K562 (cell line): ENCODE data around the gene DUSP9. TPM values are rescaled to one million over a fixed set of nuclear protein-coding genes. Genes with fewer than 3 reads are reported as not detected.

Experiments
- CTCF ChIP-seq, 3 experiments: IDR thresholded peaks in 2 of 3; conservative IDR thresholded peaks in 1 of 3; 2 replicates each; pipeline ENCODE4 v1.5.1; 2011 to 2012; ENCODE audit warnings: low read length in 3 of 3, mild to moderate bottlenecking in 3 of 3, control low read depth in 2 of 3, improper control_type of control experiment in 1 of 3, inconsistent platforms in 1 of 3, low read depth in 1 of 3, mixed read lengths in 1 of 3, moderate library complexity in 1 of 3; ENCODE audit not compliant: insufficient read depth in 2 of 3
- MAFF ChIP-seq: IDR thresholded peaks from 2 replicates; pipeline ENCODE4 v1.6.1; 2012; ENCODE audit warnings: low read length, improper control_type of control experiment
- NEUROD1 ChIP-seq: fragments of 150-350 bp; IDR thresholded peaks from 2 replicates; pipeline ENCODE4 v1.6.1; 2014; ENCODE audit warnings: borderline replicate concordance, low read length, low read depth; ENCODE audit not compliant: partially characterized antibody
- SAFB ChIP-seq: fragments of 200-400 bp; formaldehyde crosslinking; IDR thresholded peaks from 2 replicates; pipeline ENCODE4 v1.6.1; 2017; ENCODE audit warnings: low read depth, low read length, borderline replicate concordance
- SMARCE1 ChIP-seq: fragments of 450-650 bp; IDR thresholded peaks from 2 replicates; pipeline ENCODE4 v1.7.1; 2016; ENCODE audit warnings: mild to moderate bottlenecking
- SRF ChIP-seq, 2 experiments: fragments of 250-450, 450-650 bp in 1 of 2; sonication (Bioruptor Pico) in 1 of 2; sonication (generic) in 1 of 2; formaldehyde crosslinking; IDR thresholded peaks; 2 replicates each; pipeline versions ENCODE4 v1.5.0 to v1.5.1; 2020 to 2022; ENCODE audit warnings: mild to moderate bottlenecking in 1 of 2, missing genetic modification reagents in 1 of 2
- ZNF121 ChIP-seq: sonication (generic); formaldehyde crosslinking; conservative IDR thresholded peaks from 2 replicates; pipeline ENCODE4 v1.8.0; 2022; ENCODE audit warnings: missing genetic modification reagents
- ZNF592 ChIP-seq: fragments of 450-650 bp; IDR thresholded peaks from 2 replicates; pipeline ENCODE4 v1.6.1; 2017; ENCODE audit warnings: antibody characterized with exemption, mild to moderate bottlenecking
- polyA plus RNA-seq, 8 experiments: library from polyadenylated mRNA; depleted of rRNA in 4 of 8; stranded (reverse) in 5 of 8; unstranded in 3 of 8; fragments of >200 nt; fragmentation: Nextera tagmentation in 2 of 8; fragmentation: Illumina TruSeq in 1 of 8; extraction: Ambion mirVana in 2 of 8; extraction: Trizol in 1 of 8; gene quantifications; 2 replicates each; pipeline versions ENCODE4 v1.2.1 to v1.2.3, GENCODE V29; 2011 to 2014; ENCODE audit warnings: inconsistent platforms in 1 of 8, missing spikeins in 1 of 8
- total RNA-seq, 7 experiments: library from RNA; depleted of rRNA in 6 of 7; stranded (reverse); fragments of >200 nt in 6 of 7; fragmentation: Illumina TruSeq in 2 of 7; extraction: Trizol in 2 of 7; gene quantifications; 2 replicates each; pipeline versions ENCODE4 v1.2.1 to v1.2.3, GENCODE V29; 2011 to 2021; ENCODE audit warnings: low replicate concordance in 1 of 7
- TF ChIP-seq, protein P1 (sequence below), 2 experiments: fragments of 450-650 bp; formaldehyde crosslinking in 1 of 2; IDR thresholded peaks; 2 replicates each; pipeline versions ENCODE4 v1.4.0 to v1.6.1; 2014 to 2020; ENCODE audit warnings: mild to moderate bottlenecking in 2 of 2, borderline replicate concordance in 1 of 2, low read depth in 1 of 2
- TF ChIP-seq, protein P2 (sequence below): IDR thresholded peaks from 2 replicates; pipeline ENCODE4 v1.6.1; 2011; ENCODE audit warnings: borderline replicate concordance, low read depth, mild to moderate bottlenecking, moderate library complexity, low read length; ENCODE audit not compliant: insufficient read depth, poor library complexity, severe bottlenecking

The DUSP9 gene
- total and polyA plus RNA-seq, 9 of the 15 experiments (the other 6 are each of a cell fraction or from before 2014, with no cell fraction given) = 0.11 to 14.1 (median 5.5) TPM

- peak; percentile 50; the same call in 1 of the 2 replicates for TF ChIP-seq ZNF592
- TF ChIP-seq, protein P1, sequence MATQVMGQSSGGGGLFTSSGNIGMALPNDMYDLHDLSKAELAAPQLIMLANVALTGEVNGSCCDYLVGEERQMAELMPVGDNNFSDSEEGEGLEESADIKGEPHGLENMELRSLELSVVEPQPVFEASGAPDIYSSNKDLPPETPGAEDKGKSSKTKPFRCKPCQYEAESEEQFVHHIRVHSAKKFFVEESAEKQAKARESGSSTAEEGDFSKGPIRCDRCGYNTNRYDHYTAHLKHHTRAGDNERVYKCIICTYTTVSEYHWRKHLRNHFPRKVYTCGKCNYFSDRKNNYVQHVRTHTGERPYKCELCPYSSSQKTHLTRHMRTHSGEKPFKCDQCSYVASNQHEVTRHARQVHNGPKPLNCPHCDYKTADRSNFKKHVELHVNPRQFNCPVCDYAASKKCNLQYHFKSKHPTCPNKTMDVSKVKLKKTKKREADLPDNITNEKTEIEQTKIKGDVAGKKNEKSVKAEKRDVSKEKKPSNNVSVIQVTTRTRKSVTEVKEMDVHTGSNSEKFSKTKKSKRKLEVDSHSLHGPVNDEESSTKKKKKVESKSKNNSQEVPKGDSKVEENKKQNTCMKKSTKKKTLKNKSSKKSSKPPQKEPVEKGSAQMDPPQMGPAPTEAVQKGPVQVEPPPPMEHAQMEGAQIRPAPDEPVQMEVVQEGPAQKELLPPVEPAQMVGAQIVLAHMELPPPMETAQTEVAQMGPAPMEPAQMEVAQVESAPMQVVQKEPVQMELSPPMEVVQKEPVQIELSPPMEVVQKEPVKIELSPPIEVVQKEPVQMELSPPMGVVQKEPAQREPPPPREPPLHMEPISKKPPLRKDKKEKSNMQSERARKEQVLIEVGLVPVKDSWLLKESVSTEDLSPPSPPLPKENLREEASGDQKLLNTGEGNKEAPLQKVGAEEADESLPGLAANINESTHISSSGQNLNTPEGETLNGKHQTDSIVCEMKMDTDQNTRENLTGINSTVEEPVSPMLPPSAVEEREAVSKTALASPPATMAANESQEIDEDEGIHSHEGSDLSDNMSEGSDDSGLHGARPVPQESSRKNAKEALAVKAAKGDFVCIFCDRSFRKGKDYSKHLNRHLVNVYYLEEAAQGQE (IDR thresholded peaks at IDR 0.05; ENCODE audit: borderline replicate concordance) = peak; percentile 79
- TF ChIP-seq, protein P1 (CRISPR knock-in tag; IDR thresholded peaks at IDR 0.05; ENCODE audit: low read depth) = no peak
- TF ChIP-seq ZNF121 (CRISPR knock-in tag) = no peak
- TF ChIP-seq MAFF = no peak
- peak; percentile 82 to 91 (median 89) for TF ChIP-seq CTCF (IDR thresholded peaks at IDR 0.05 in 2 of 3, conservative IDR thresholded peaks at IDR 0.05 in 1 of 3; ENCODE audit: insufficient read depth in 2 of 3, low read depth in 1 of 3, low read length in 3 of 3)
- no peak for TF ChIP-seq SMARCE1
- TF ChIP-seq, protein P2, sequence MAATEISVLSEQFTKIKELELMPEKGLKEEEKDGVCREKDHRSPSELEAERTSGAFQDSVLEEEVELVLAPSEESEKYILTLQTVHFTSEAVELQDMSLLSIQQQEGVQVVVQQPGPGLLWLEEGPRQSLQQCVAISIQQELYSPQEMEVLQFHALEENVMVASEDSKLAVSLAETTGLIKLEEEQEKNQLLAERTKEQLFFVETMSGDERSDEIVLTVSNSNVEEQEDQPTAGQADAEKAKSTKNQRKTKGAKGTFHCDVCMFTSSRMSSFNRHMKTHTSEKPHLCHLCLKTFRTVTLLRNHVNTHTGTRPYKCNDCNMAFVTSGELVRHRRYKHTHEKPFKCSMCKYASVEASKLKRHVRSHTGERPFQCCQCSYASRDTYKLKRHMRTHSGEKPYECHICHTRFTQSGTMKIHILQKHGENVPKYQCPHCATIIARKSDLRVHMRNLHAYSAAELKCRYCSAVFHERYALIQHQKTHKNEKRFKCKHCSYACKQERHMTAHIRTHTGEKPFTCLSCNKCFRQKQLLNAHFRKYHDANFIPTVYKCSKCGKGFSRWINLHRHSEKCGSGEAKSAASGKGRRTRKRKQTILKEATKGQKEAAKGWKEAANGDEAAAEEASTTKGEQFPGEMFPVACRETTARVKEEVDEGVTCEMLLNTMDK = peak; percentile 6
- TF ChIP-seq NEUROD1 = peak; percentile 31
- no peak for TF ChIP-seq SAFB
- TF ChIP-seq SRF (CRISPR knock-in tag; IDR thresholded peaks at IDR 0.05) = 0 out of 4 replicates have a peak, but pooled peaks of 1 of the 2 experiments have one; percentile 15
Observed at GRCh38 chrX:153667956-153668396, 21.0 kb downstream of the DUSP9 start (continued).
